HG03103 (cell line): Measurements from ENCODE around the gene MAVS.
"Not testable (repeated sequence)": the region's sequence is repeated elsewhere in the genome, so short reads cannot be mapped to it uniquely, and the experiment has no call there.

Experiments used
- ATAC-seq: cut with Tn5 transposase; IDR thresholded peaks from one replicate; pipeline ENCODE4 v1.9.1; 2021; ENCODE audit warnings: low read depth; ENCODE audit not compliant: unreplicated experiment

The MAVS gene

DNA sequence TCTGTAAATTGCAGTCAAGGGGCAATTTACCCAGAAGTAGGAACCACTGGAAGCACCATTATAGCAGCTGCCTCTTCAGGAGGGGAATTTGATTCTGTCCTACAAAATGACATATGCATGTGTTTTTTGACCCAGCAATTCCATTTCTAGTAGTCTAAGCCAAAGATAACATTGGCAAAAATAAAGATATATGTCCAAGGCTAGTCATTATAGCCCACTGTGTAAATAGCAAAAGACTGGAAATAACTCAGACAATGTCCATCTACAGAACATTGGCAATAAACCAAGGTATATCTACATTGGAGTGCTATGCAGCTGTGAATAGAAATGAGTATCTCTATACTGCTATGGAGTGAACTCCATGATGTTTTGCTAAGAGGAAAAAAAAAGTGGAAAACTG, 30.0 kb downstream of the MAVS start:
- ATAC-seq = no peak

DNA sequence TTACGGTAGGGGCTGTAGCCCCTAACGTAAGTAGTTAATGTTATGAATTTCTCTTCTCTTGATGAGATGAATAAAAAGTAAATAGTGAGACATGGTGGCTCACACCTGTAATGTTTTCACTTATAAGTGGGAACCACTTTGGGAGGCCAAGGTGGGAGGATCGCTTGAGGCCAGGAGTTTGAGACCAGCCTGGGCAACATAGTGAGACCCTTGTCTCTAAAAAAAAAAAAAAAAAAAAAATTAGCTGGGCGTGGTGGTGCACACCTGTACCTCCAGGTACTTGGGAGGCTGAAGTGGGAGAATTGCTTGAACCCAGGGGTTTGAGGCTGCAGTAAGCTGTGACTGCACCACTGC, 32.3 kb downstream of the MAVS start:
- ATAC-seq = not testable (repeated sequence)

GRCh38 chr20:3885715-3886114, 39.1 kb downstream of the MAVS start:
- no peak for ATAC-seq

DNA sequence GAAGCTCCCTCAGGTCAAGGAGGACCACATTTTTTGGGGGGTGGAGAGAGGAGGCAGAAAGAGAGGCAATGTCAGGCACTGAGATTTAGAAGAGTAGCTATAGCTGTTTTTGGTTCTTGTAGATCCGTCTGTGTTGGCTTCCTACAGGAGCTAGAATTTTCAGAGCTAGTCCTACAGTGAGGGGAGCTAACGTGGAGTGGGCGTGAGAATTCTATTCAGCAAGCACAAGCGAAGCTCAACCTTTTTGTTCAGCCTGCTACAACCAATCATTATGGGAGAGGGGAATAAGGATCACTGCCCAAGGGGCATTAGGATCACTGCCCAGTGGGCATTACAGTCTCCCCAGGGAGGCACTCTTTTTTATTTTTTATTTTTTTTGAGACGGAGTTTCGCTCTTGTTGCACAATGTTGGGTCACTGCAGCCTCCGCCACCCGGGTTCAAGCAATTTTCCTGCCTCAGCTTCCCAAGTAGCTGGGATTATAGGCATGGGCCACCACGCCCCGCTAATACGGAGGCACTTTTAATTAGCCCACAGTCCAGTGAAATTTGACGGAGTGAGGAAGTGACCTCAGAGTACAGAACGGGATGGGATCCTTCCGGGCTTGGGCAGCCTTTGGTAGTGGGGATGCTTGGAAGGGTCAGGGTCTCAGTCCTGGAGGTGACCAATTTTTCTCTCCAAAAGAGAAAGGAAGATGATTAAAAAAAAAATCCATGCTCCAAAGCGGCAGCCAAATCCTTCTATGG, 41.4 kb downstream of the MAVS start:
- ATAC-seq = no peak

GRCh38 chr20:3888622-3889488, 42.2 kb downstream of the MAVS start, which contains the start of gene PANK2:
TSS of gene PANK2 (plus strand) at chr20:3889387.
- peak; percentile 86 for ATAC-seq

DNA sequence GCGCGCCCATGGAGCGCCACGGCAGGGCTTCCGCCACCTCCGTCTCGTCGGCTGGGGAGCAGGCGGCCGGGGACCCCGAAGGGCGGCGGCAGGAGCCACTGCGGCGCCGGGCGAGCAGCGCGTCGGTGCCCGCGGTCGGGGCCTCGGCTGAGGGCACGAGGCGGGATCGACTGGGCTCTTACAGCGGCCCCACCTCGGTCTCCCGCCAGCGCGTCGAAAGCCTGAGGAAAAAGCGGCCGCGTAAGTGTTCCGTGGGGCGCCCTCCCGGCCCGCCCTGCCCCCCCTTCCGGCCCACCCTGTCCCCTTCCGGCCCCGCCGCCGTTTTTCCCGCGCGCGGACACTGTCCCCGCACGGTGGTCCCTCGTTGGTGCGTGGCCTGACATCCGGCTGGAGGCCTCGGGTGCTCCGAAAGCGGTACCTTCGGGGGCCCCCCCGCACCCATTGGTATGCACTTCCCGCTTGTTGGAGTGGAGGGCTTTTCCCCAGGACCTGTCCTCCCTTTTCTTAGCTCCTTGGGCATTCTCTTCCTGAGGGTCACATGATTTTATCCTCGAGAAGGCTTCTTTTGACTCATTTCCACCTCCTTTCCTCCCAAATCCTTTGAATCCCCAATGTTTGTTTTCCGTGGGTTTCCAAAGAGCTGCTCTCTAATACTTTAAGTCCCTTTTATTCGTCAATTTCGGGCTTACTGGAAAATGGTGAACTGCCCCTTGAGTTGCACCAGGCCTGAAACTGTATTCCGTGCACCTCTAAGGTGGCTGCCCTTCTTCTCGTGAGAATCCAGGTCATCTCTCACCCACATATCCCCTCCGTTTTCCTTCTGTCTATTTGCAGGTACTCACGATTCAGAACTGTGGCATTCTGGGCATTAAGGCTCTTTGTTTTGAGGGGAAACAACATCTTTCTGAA, 43.1 kb downstream of the MAVS start:
- peak; percentile 15 for ATAC-seq

DNA sequence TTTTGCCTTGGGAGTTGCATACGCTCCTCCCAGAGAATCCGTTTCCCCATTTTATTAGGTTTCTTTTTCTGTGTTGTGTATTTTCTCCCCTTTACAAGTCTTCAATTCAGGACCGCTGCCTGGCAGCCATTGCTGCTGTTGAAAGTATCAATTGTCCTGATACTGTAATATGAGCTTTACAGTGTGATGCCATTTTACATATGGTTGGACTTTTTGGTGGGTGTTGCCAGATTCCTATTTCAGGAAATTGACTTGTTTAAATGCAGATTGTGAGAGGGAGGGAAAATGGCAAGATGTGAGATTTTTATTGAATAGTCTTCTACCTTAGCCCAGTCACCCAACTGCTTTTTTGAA, 43.7 kb downstream of the MAVS start:
- ATAC-seq = no peak

DNA sequence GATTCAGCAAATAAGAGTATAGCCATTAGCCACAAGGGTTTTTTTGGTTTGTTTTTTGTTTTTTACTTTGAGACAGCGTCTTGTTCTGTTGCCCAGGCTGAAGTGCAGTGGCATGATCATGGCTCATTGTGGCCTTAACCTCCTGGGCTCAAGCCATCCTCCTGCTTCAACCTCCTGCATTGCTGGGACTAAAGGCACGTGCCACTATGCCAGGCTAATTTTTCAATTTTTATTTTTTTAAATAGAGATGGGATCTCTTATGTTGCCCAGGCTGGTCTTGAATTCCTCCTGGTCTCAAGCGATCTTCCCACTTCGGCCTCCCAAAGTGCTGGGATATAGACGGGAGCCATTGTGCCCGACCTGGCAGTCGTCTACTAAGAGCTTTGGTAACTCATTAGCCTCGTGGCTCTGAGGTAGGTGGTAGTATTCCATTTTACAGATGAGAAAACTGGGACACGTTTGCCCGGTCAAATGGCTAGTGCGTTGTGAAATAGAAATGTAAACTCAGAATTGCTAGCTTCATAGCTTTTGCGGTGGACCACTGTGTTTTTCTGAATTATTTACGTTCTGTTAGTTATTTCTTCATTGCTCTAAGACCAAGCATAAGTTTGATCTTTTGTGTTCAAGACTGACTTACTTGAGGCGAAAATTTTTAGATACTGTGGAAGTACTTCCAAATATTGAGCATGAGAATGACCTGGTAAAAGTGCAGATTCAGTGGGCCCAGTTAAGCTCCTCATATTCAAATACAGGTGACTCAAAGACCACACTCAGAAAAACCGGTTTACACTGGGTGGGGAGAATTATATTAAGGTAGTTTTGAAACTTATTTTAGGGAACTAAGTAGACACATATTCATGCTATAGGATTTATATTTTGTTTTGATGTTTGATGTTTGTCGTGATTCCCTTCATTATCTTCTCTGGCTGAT, 44.6 kb downstream of the MAVS start:
- no peak for ATAC-seq

GRCh38 chr20:3894796-3895195, 48.2 kb downstream of the MAVS start:
- no peak for ATAC-seq

- ATAC-seq = no peak
Observed at GRCh38 chr20:3896302-3896701, 49.7 kb downstream of the MAVS start.

GRCh38 chr20:3896853-3897583, 50.4 kb downstream of the MAVS start:
- no peak for ATAC-seq

DNA sequence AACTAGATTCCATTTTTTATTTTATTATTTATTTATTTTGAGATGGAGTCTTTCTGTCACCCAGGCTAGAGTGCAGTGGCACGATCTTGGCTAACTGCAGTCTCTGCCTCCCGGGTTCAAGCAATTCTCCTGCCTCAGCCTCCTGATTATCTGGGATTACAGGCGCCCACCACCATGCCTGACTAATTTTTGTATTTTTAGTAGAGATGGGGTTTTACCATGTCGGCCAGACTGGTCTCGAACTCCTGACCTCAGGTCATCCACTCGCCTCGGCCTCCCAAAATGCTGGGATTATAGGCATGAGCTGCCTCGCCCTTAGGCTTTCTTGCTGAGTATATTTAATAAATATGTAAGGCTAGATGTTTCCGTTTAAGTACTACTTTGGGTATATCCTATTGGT, 51.5 kb downstream of the MAVS start:
- not testable (repeated sequence) for ATAC-seq

GRCh38 chr20:3898639-3899038, 52.0 kb downstream of the MAVS start:
- no peak for ATAC-seq

DNA sequence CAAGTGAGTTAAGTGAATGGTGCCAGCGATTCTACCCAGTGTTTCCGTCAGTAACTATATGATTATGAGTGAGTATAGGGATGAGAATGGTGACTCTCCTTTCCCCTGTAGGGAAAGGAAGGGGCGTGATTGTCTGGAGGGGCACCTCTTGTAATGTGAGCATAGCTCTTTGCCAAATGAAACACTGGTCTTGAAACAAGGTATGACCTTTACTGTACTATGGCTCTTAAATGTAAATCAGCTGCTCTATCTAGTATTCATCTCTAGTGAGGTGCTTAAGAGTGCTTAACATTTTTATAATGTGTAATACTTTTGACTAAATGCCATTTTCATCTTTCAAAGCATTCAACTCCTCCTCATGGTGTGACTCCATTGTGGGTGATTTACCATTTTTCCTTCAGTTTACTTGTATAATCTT, 53.6 kb downstream of the MAVS start:
- no peak for ATAC-seq

DNA sequence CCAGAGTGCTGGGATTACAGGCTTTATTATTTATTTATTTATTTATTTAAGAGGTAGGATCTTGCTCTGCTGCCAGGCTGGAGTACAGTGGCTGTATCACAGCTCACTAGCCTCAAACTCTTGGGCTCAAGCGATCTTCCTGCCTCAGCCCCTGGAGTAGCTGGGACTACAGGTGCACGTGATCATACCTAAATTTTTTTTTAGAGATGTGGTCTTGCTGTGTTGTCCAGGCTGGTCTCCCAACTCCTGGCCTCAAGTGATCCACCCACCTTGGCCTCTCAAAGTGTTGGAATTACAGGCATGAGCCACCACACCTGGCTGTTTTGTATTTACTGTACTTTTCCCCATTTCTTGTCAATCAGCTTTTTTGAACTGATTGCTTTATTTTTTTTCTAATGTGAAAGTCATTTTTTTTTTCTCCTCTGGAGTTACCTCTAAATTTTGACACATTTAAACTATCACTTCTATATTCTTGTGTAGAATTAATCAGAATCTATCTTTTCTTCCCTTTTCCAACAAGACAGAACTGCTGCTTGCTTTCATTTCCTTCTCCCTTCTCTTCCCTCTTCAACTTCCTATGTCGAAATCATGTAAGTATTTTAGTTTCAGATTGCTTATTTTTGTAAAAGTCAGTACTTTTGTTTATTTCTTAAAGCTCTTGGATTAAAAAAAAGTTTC, 54.5 kb downstream of the MAVS start:
- ATAC-seq = no peak

DNA sequence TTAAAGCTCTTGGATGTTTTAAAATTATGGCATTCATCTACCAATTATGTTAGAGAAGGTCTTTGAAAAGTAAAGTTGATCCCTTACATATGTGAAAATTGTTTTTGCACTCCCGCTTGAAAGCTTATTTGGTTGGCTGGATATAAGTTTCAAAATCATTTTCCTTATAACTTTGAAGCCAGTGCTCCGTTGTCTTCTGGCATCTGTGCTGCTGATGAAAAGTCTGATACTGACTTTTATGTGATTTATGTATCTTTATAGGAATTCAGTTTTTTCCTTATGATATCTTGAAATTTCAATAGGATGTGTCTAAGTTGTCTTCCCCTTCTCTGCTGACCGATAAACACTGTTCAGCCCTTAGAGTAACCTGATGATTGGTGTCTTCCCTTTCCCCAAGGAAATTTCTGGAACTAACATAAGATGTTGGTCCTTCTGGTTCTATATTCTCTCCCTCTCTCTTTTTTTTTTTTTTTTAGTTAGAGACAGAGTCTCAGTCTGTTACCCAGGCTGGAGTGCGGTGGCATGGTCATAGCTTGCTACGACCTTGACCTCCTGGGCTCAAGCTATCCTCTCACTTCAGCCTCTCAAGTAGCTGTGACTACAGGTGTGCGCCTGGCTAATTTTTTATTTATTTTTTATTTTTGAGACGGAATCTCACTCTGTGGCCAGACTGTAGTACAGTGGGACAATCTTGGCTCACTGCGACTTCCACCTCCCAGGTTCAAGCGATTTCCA, 55.2 kb downstream of the MAVS start:
- no peak for ATAC-seq

- ATAC-seq = no peak
Observed at GRCh38 chr20:3902446-3902845, 55.8 kb downstream of the MAVS start.

DNA sequence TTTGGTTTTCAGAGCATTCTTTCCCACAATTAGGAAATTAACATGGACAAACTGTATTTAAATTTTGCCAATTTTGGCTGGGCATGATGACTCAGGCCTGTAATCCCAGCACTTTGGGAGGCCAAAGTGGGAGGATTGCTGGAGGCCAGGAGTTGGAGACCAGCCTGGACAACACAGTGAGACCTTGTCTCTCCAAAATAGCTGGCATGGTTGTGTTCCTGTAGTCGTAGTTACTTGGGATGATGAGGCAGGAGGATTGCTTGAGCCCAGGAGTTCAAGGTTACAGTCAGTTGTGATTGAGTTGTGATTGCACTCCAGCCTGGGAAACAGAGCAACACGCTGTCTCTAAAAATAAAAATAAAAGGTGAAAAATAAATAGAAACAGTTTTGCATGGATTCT, 57.6 kb downstream of the MAVS start:
- ATAC-seq = no peak
